WERI-Rb-1 (cell line): ENCODE data around the gene SHISA9.

Experiments
- DNase-seq: peaks from one replicate; pipeline ENCODE4 v3.0.0-alpha.2; 2020
- H3K27ac ChIP-seq: fragments of 250-450 bp; sonication (Bioruptor Pico); 2 replicates; pipeline ENCODE4 v1.5.1; 2020; ENCODE audit warnings: mild to moderate bottlenecking, moderate library complexity
- H3K27me3 ChIP-seq: fragments of 250-450 bp; sonication (Bioruptor Pico); 2 replicates; pipeline ENCODE4 v1.5.1; 2021; ENCODE audit warnings: mild to moderate bottlenecking, low read depth, moderate library complexity; ENCODE audit not compliant: insufficient read depth, severe bottlenecking
- H3K36me3 ChIP-seq: fragments of 250-450 bp; sonication (Bioruptor Pico); 2 replicates; pipeline ENCODE4 v1.5.1; 2020; ENCODE audit warnings: mild to moderate bottlenecking, moderate library complexity
- H3K4me3 ChIP-seq: 2 replicates; pipeline ENCODE4 v1.5.1; 2011; ENCODE audit warnings: low read depth, mild to moderate bottlenecking, control low read depth, low read length
- H3K9me3 ChIP-seq: fragments of 250-450 bp; sonication (Bioruptor Pico); 2 replicates; pipeline ENCODE4 v1.5.1; 2021; ENCODE audit warnings: mild to moderate bottlenecking, moderate library complexity; ENCODE audit not compliant: severe bottlenecking
- TF ChIP-seq, protein P1 (sequence below): IDR thresholded peaks from 2 replicates; pipeline ENCODE4 v1.5.1; 2011; ENCODE audit warnings: low read depth, mild to moderate bottlenecking, control low read depth, inconsistent platforms, low read length

Gene SHISA9

DNA sequence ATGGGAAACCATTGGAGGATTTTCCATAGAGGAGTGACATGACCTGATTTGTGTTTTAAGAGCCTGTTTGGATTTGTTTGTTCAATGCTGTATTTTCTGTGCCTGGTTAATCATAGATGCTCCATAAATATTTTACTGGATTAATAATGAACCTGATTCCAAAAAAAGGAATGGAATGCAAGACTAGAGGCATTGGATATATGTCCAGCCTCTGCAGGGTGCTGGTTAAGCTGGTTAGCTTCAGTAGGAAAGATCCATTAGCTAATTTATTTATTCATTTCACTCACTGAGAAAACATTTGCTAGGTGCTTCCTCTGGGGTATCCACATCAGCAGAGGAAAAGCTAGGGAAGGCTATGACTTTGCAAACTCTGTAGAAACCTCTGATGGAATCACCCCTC, 57.7 kb downstream of the SHISA9 start:
- no peaks in the 10 kb centered on the region for H3K27me3 ChIP-seq
- H3K4me3 ChIP-seq = no peak overlapping the region
- DNase-seq = no peak
- TF ChIP-seq, protein P1, sequence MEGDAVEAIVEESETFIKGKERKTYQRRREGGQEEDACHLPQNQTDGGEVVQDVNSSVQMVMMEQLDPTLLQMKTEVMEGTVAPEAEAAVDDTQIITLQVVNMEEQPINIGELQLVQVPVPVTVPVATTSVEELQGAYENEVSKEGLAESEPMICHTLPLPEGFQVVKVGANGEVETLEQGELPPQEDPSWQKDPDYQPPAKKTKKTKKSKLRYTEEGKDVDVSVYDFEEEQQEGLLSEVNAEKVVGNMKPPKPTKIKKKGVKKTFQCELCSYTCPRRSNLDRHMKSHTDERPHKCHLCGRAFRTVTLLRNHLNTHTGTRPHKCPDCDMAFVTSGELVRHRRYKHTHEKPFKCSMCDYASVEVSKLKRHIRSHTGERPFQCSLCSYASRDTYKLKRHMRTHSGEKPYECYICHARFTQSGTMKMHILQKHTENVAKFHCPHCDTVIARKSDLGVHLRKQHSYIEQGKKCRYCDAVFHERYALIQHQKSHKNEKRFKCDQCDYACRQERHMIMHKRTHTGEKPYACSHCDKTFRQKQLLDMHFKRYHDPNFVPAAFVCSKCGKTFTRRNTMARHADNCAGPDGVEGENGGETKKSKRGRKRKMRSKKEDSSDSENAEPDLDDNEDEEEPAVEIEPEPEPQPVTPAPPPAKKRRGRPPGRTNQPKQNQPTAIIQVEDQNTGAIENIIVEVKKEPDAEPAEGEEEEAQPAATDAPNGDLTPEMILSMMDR = no peak
- H3K27ac ChIP-seq = no peak overlapping the region
- no peaks in the 10 kb centered on the region for H3K9me3 ChIP-seq
- no peaks in the 10 kb centered on the region for H3K36me3 ChIP-seq

DNA sequence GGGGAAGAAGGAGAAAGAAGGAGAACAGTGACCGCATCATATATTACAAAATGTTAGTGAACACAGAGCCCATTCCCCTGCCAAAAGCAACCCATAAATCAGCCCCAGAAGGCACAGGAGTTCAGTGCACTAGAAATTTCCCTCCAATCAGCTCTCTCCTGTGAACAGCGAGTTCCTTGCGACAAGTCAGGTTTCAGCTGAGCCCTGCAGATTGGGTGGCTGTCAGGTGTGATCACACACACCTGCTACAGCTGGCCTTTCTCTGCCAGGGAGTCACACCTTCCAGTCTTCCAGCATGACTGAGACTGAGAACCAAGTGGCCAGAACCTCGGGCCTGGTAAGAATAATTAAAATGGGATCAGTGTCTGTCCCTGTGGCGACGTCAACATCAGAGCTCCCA, 60.2 kb downstream of the SHISA9 start:
- Histone ChIP-seq H3K9me3 (no peaks in the 10 kb centered on the region), H3K27ac (no peak overlapping the region), H3K36me3 (no peaks in the 10 kb centered on the region), H3K4me3 (no peak overlapping the region), H3K27me3 (no peaks in the 10 kb centered on the region)
- TF ChIP-seq, protein P1 = no peak
- DNase-seq = no peak

DNA sequence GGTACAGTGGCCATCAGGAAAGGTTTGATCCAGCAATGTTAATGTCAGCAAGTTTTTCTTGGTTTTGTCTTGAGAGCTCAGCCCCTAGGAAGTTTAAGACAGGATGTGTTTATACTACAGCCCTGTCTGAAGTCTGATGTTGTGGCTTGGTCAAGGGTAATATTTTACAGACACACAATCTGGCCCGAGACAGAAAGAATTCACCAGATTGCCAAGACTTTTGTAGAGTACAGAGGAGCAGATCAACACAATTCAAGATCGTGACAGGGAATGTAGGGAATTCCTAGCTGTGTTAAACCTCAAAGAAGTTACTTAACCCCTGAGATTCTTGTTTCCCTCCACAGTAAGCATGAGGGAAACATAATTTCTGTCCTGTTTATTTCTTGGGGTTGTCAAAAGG, 63.1 kb downstream of the SHISA9 start:
- Histone ChIP-seq H3K4me3 (no peak overlapping the region), H3K9me3 (no peaks in the 10 kb centered on the region), H3K27me3 (no peaks in the 10 kb centered on the region), H3K27ac (no peak overlapping the region), H3K36me3 (no peaks in the 10 kb centered on the region)
- no peak for DNase-seq
- TF ChIP-seq, protein P1 = no peak

DNA sequence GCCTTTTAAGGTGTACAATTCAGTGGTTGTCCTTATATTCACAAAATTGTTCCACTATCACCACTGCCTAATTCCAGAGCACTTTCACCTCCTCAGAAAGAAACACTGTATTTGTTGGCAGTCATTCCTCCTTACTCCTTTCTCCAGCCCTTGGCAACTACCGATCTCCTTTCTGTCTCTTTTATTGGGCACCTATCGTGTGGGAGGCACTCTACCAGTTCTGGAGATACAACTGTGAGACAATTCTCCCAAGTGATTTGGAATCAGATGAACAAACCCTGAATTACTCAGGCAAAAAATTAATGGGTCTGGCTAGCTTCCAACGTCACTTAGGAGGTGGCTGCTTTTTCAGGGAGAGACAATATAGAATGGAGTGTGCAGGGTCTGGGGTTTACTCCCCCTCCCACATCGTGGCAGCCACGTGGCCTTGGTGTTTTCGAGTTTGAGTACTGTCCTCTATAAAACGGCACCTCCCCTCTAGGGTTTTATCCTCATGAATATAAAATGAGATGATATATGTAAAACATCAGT, 63.9 kb downstream of the SHISA9 start:
- DNase-seq = no peak

DNA sequence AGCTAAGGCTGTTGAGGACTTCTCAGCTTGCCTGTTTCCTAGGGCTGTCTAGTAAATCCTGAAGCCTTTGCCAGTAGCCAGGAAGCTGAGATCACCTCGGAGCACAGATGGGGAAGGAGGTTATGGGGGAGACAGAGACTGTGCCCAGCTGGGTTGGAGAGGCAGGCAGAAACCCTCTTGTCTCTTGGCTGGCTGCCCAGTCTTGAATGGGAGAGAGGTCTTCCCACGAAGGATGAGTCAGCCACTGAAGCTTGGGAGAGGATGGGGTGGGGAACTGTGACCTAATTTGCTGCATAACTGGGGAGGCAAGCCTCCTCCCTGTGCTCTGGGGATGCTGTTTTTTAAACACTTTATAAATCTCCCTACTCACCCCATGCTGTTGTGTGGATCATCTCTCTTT, 69.8 kb downstream of the SHISA9 start:
- Histone ChIP-seq H3K36me3 (no peaks in the 10 kb centered on the region), H3K9me3 (no peaks in the 10 kb centered on the region), H3K27ac (no peak overlapping the region), H3K27me3 (no peaks in the 10 kb centered on the region), H3K4me3 (no peak overlapping the region)
- TF ChIP-seq, protein P1 = no peak
- DNase-seq = peak; percentile 77

More for the DNA sequence above, 63.9 kb downstream of the SHISA9 start:
- Histone ChIP-seq H3K27me3 (no peaks in the 10 kb centered on the region), H3K36me3 (no peaks in the 10 kb centered on the region), H3K27ac (no peak overlapping the region), H3K9me3 (no peaks in the 10 kb centered on the region), H3K4me3 (no peak overlapping the region)
- TF ChIP-seq, protein P1 = no peak

DNA sequence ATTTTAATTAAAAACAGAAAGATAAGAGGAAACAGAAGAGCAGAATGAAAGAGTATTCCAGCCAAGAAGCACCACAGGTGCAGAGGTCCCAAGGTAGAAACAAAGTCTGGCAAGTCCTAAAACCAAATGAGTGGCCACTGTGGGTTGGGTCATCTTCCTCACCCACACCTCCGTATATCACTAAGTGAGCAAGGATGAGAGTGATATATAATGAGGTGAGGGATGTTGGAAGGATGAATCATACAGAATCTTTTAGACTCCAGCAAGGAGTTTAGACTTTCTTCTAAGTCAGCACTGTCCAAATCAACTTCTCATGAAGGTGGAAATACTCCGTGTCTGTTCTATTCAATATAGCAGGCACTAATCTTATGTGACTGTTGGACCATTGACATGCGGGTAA, 70.8 kb downstream of the SHISA9 start:
- TF ChIP-seq, protein P1 = no peak
- H3K36me3 ChIP-seq = no peaks in the 10 kb centered on the region
- H3K27me3 ChIP-seq = no peaks in the 10 kb centered on the region
- no peak overlapping the region for H3K27ac ChIP-seq
- H3K4me3 ChIP-seq = no peak overlapping the region
- DNase-seq = no peak
- no peaks in the 10 kb centered on the region for H3K9me3 ChIP-seq
